Measurements from ENCODE around the gene NEURL1B.
"Not testable (repeated sequence)": the region's sequence is repeated elsewhere in the genome, so short reads cannot be mapped to it uniquely, and the experiment has no call there.

The NEURL1B gene

DNA sequence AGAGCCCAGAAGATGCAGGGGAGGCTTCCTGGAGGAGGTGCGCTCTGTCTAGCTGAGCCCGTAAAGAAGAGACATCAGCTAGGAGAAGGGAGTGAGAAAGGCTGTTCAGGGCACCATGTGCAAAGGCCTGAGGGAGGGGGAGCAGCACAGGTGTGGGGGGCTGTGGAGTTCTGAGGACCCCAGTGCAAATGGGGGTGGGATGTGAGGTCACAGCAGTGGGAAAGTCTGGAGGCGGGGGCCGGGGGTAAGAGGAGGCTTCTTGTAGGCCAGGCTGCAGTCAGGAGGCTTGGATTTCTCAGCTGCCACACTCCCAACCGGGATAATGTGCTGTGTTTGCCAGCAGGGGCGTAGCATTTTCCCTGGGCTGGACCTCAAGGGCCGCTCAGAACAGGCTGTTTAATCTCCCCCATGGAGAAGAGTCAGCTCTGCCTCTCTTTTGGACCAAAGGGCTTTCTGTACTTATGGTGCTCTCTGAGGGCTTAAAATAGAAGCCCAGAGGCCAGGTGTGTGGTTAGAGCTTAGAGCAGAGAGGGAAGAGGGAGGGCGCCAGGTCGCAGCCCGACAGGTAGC lies 5.7 kb downstream of the NEURL1B start:
- H3K4me3 Mint-ChIP-seq, result no peak overlapping the region
- H3K27me3 Mint-ChIP-seq, result peaks cover 23 to 31% of the 10 kb centered on the region in 2 donors
- H3K4me1 Mint-ChIP-seq, result peaks cover 14 to 30% of the 10 kb centered on the region in 2 donors
- no peak for ATAC-seq (replicated peaks)
- no peak for DNase-seq
- no peaks in the 10 kb centered on the region for H3K36me3 Mint-ChIP-seq
- H3K9me3 Mint-ChIP-seq, result no peaks in the 10 kb centered on the region
- no peak overlapping the region for H3K27ac Mint-ChIP-seq

DNA sequence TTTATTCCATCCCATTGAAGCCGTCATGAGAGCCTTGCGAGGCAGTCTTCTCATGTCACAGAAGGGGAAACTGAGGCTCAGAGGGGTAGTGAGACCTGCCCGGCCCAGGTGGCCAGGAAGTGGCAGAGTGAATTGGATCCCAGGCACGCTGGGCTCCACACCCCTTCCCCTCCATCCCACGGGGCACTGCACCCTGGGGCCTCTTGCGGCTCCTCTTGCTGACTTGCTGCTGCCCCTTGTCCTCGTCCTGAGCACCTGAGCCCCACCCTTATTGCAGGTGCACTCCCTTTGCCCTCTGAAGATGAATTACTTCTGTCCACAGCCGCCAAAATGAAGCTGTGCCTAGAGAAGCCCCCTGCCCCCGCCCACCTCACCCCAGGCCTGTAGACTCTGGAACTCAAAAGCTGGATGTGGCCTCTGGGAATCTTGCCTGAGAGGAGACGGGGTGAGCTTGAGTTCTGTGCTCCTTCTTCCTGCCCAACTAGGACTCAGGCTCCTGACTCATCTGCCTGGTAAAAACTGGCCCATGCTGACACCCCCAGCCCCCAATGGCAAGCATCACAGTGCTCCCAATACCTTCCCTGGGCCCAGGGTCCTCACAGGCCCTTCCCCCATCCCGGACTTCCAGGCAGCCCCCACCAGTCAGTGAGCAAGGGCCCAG lies 6.4 kb downstream of the NEURL1B start:
- DNase-seq, result no peak
- H3K27me3 Mint-ChIP-seq, result peaks cover 16 to 25% of the 10 kb centered on the region in 2 donors
- H3K4me3 Mint-ChIP-seq, result no peak overlapping the region
- H3K27ac Mint-ChIP-seq, result no peak overlapping the region
- H3K9me3 Mint-ChIP-seq, result no peaks in the 10 kb centered on the region
- ATAC-seq (replicated peaks), result no peak
- peaks cover 11 to 23% of the 10 kb centered on the region in 2 donors for H3K4me1 Mint-ChIP-seq
- H3K36me3 Mint-ChIP-seq, result no peaks in the 10 kb centered on the region

- Mint-ChIP-seq H3K27ac (no peak overlapping the region), H3K27me3 (peaks cover 11 to 21% of the 10 kb centered on the region in 2 donors)
These were observed 6.9 kb downstream of the NEURL1B start for GRCh38 chr5:172648013-172648381.

DNA sequence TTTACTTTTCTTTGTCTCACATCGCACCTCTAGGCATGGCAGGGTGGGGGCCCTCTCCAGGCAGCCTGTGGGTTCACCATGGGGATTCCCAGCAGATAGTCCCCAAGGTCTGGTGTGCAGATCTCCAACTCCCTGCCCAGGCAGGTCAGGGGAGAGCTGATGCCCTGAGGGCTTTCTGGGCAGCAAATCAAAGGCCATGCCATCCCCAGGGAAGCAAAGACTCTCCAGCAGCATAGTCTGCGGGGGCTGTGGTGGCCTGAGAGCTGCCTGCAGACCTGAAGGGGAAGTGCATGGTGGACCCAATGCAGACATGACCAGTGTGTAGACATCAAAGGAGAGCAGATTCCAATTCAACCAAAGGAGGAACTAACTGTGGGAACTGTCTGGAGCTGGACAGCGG lies 7.7 kb downstream of the NEURL1B start:
- Mint-ChIP-seq H3K27ac (no peak overlapping the region), H3K36me3 (no peaks in the 10 kb centered on the region), H3K4me3 (no peak overlapping the region), H3K9me3 (no peaks in the 10 kb centered on the region), H3K4me1 (peaks cover 3 to 10% of the 10 kb centered on the region in 2 donors), H3K27me3 (peaks cover 4 to 13% of the 10 kb centered on the region in 2 donors)
- DNase-seq (no peak), ATAC-seq (replicated peaks) (peak; percentile 48 to 57)

More at GRCh38 chr5:172648013-172648381, 6.9 kb downstream of the NEURL1B start:
- no peaks in the 10 kb centered on the region for H3K9me3 Mint-ChIP-seq
- DNase-seq (no peak), ATAC-seq (replicated peaks) (no peak)
- no peak overlapping the region for H3K4me3 Mint-ChIP-seq
- H3K36me3 Mint-ChIP-seq, result no peaks in the 10 kb centered on the region
- peaks cover 8 to 18% of the 10 kb centered on the region in 2 donors for H3K4me1 Mint-ChIP-seq

GRCh38 chr5:172656496-172656895 lies 15.4 kb downstream of the NEURL1B start:
- not testable (repeated sequence) for H3K27ac Mint-ChIP-seq; H3K27me3 Mint-ChIP-seq; ATAC-seq (replicated peaks); H3K4me3 Mint-ChIP-seq; DNase-seq
- Mint-ChIP-seq H3K36me3 (peaks cover 10 to 13% of the 10 kb centered on the region in 2 donors), H3K9me3 (peaks cover 17 to 24% of the 10 kb centered on the region in 2 donors), H3K4me1 (peaks cover 8 to 21% of the 10 kb centered on the region in 2 donors)

- not testable (repeated sequence) for ATAC-seq (replicated peaks); H3K27me3 Mint-ChIP-seq; H3K27ac Mint-ChIP-seq; DNase-seq; H3K4me3 Mint-ChIP-seq
- H3K4me1 Mint-ChIP-seq, result peaks cover 8 to 21% of the 10 kb centered on the region in 2 donors
- peaks cover 10 to 13% of the 10 kb centered on the region in 2 donors for H3K36me3 Mint-ChIP-seq
- peaks cover 17 to 24% of the 10 kb centered on the region in 2 donors for H3K9me3 Mint-ChIP-seq
These were observed 16.6 kb downstream of the NEURL1B start for GRCh38 chr5:172657524-172658233.

DNA sequence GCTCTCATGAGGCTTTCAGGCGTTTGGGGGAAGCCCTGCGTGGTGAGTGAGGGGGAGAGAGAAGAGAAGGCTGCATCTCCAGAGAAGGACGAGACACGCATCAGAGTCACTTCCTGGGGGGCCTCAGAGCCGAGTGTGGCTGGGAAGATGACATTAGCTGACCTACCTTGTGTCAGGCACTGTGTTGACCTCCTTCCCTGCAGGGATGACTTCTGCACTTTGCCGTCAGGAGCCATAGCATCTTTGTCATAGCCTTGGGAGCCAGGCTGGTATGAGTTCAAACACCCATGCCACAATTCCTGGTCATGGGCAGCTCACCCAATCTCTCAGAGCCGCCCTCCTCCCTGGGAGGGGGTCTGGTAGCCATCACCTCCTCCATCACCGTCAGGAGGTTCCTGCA lies 17.3 kb downstream of the NEURL1B start:
- ATAC-seq (replicated peaks), result no peak
- no peak overlapping the region for H3K27ac Mint-ChIP-seq
- H3K27me3 Mint-ChIP-seq, result no peaks in the 10 kb centered on the region
- peaks cover 17 to 24% of the 10 kb centered on the region in 2 donors for H3K9me3 Mint-ChIP-seq
- peaks cover 10 to 13% of the 10 kb centered on the region in 2 donors for H3K36me3 Mint-ChIP-seq
- H3K4me1 Mint-ChIP-seq, result peaks cover 8 to 21% of the 10 kb centered on the region in 2 donors
- no peak overlapping the region for H3K4me3 Mint-ChIP-seq
- no peak for DNase-seq

- peaks cover 17 to 24% of the 10 kb centered on the region in 2 donors for H3K9me3 Mint-ChIP-seq
- H3K4me3 Mint-ChIP-seq, result no peak overlapping the region
- no peaks in the 10 kb centered on the region for H3K27me3 Mint-ChIP-seq
- peaks cover 10 to 13% of the 10 kb centered on the region in 2 donors for H3K36me3 Mint-ChIP-seq
- ATAC-seq (replicated peaks) (no peak), DNase-seq (no peak)
- peaks cover 8 to 21% of the 10 kb centered on the region in 2 donors for H3K4me1 Mint-ChIP-seq
- no peak overlapping the region for H3K27ac Mint-ChIP-seq
These were observed 18.0 kb downstream of the NEURL1B start for GRCh38 chr5:172658961-172659501.

DNA sequence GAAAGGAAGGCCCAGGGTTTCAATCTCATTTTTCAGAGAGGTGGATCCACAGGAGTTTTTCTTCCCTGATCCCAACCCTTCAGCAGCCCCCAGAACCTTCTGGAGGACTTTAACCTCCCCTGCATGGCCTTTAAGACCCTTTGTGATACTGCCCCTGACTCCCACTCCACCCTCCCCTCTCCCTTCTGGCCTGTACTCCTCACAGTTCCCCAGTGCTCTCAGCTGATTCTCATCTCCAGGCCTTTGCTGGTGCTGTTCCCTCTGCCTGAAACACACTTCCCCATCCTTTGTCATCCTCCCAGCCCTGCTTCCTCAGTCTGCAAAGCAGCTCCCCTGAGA lies 18.5 kb downstream of the NEURL1B start:
- Mint-ChIP-seq H3K36me3 (peaks cover 10 to 13% of the 10 kb centered on the region in 2 donors), H3K4me3 (no peak overlapping the region), H3K4me1 (peaks cover 8 to 21% of the 10 kb centered on the region in 2 donors), H3K9me3 (peaks cover 17 to 24% of the 10 kb centered on the region in 2 donors), H3K27ac (peak overlapping the region; percentile 28), H3K27me3 (no peaks in the 10 kb centered on the region)
- DNase-seq, result no peak
- no peak for ATAC-seq (replicated peaks)

- DNase-seq, result peak; percentile 35
- peaks cover 9 to 10% of the 10 kb centered on the region in 2 donors for H3K36me3 Mint-ChIP-seq
- peaks cover 8 to 21% of the 10 kb centered on the region in 2 donors for H3K4me1 Mint-ChIP-seq
- peak overlapping the region in 1 of 2 donors; percentile 46 for H3K4me3 Mint-ChIP-seq
- no peaks in the 10 kb centered on the region for H3K27me3 Mint-ChIP-seq
- ATAC-seq (replicated peaks), result peak; percentile 93 to 95
- H3K27ac Mint-ChIP-seq, result peak overlapping the region; percentile 28
- peaks cover 13 to 20% of the 10 kb centered on the region in 2 donors for H3K9me3 Mint-ChIP-seq
These were observed 19.0 kb downstream of the NEURL1B start for GRCh38 chr5:172659909-172660628.

DNA sequence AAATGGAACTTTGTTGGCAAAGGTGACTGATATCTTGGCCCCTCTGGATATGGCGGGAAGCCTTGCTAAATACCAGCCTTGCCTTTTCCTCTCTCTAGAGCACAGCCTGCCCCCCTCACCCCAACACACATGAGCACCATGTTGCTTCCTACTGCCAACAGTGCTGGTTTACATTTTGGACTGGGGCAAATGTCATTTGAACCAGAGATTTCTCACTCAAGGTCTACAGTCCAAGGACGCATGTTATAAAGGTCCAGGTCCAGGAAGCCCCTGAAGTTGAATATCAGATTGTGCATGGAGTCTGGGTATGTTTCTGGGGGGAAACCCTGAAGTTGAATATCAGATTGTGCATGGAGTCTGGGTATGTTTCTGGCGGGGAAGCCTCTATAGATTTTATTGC lies 19.9 kb downstream of the NEURL1B start:
- Mint-ChIP-seq H3K4me1 (peaks cover 8 to 21% of the 10 kb centered on the region in 2 donors), H3K9me3 (peaks cover 5 to 11% of the 10 kb centered on the region in 2 donors), H3K27ac (no peak overlapping the region), H3K4me3 (no peak overlapping the region), H3K36me3 (peaks cover 1 to 2% of the 10 kb centered on the region in 2 donors), H3K27me3 (no peaks in the 10 kb centered on the region)
- ATAC-seq (replicated peaks), result no peak
- DNase-seq, result no peak

DNA sequence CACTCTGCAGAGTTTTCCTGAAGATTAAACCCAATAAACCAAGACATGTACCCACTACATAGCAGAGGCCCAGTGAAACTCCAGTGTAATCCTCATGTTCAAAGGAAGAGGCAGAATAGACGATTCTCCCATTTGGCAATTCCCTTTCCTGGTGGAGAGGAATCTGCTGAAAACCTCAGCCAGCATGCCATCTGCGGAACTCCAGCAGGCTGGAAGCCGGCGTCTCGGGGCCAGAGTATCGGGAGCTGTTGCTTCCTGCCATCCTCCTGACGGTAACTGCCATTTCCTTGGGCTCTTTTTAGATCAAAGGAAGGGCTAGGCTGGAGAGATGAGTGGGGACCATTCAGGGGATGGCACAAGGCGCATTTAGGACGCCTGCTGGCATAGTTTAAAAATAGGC lies 20.5 kb downstream of the NEURL1B start:
- no peak for ATAC-seq (replicated peaks)
- Mint-ChIP-seq H3K36me3 (no peaks in the 10 kb centered on the region), H3K27ac (no peak overlapping the region)

GRCh38 chr5:172662596-172662995 lies 21.5 kb downstream of the NEURL1B start:
- H3K27me3 Mint-ChIP-seq, result no peaks in the 10 kb centered on the region
- DNase-seq (no peak), ATAC-seq (replicated peaks) (no peak)
- peaks cover 0 to 5% of the 10 kb centered on the region in 2 donors for H3K9me3 Mint-ChIP-seq
- peaks cover 8 to 21% of the 10 kb centered on the region in 2 donors for H3K4me1 Mint-ChIP-seq
- H3K36me3 Mint-ChIP-seq, result no peaks in the 10 kb centered on the region
- no peak overlapping the region for H3K27ac Mint-ChIP-seq
- no peak overlapping the region for H3K4me3 Mint-ChIP-seq

More for the DNA sequence above, 20.5 kb downstream of the NEURL1B start:
- no peak overlapping the region for H3K4me3 Mint-ChIP-seq
- H3K27me3 Mint-ChIP-seq, result no peaks in the 10 kb centered on the region
- H3K4me1 Mint-ChIP-seq, result peaks cover 8 to 21% of the 10 kb centered on the region in 2 donors
- DNase-seq, result no peak
- H3K9me3 Mint-ChIP-seq, result peaks cover 2 to 7% of the 10 kb centered on the region in 2 donors

DNA sequence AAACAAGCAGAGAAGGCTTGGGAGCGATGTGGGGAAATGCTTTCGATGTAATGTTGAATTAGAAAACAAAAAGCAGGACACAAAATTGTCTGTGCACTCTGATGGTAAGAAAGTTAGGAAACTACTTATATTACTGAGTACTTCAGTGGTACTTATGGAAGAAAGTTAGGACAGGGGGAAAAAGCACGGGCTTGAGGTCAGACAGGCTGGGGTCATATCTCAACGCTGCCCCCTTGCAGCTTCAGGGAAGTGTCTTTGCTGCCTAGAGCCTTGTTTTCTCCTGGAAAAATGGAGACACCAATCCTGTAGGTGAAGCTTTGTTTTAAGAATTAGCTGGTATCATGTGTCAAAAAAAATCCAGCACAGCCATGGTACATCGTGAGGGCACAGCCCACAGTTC lies 23.0 kb downstream of the NEURL1B start:
- no peaks in the 10 kb centered on the region for H3K27me3 Mint-ChIP-seq
- ATAC-seq (replicated peaks), result no peak
- peaks cover 7 to 19% of the 10 kb centered on the region in 2 donors for H3K4me1 Mint-ChIP-seq
- no peak for DNase-seq
- no peaks in the 10 kb centered on the region for H3K36me3 Mint-ChIP-seq
- H3K27ac Mint-ChIP-seq, result no peak overlapping the region
- H3K9me3 Mint-ChIP-seq, result no peaks in the 10 kb centered on the region
- H3K4me3 Mint-ChIP-seq, result no peak overlapping the region
